Measurements from ENCODE around the gene FAM50B.

FAM50B gene

DNA sequence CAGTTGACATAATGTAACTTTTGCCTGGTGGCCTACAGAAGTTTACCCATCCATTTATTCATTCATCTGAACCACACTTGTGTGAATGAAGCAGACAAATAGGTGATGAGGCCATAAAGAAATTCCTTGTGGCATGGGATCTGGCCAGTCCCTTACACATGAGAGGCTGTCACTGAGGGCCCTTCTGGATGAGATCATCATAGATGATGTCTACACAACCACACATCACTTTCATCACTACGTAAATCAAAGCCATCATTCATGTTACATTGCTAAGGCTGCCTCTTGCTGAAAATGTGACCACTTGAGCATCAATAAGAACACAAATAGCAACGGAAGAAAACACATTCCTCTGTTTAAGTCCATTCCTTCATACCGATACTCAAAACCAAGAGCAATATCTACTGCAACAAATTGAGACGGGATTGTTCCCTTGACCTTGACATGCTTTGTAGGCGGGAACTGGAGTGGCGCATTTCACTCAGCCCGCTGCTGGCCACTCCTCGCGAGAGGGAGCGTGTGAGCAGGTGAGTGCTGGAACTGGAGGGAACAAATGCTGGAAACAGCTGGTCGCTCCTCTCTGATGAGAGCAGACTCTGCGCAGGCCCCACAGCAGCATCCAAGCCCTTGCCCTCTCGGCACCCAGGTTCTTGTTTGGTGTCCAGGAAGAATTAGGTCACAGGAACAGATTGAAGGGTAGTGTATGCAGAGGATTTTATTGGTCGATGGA lies 49.3 kb downstream of the FAM50B start:
- TF ChIP-seq, protein P1, sequence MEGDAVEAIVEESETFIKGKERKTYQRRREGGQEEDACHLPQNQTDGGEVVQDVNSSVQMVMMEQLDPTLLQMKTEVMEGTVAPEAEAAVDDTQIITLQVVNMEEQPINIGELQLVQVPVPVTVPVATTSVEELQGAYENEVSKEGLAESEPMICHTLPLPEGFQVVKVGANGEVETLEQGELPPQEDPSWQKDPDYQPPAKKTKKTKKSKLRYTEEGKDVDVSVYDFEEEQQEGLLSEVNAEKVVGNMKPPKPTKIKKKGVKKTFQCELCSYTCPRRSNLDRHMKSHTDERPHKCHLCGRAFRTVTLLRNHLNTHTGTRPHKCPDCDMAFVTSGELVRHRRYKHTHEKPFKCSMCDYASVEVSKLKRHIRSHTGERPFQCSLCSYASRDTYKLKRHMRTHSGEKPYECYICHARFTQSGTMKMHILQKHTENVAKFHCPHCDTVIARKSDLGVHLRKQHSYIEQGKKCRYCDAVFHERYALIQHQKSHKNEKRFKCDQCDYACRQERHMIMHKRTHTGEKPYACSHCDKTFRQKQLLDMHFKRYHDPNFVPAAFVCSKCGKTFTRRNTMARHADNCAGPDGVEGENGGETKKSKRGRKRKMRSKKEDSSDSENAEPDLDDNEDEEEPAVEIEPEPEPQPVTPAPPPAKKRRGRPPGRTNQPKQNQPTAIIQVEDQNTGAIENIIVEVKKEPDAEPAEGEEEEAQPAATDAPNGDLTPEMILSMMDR (IDR thresholded peaks at IDR 0.05; ENCODE audit: low read depth, low read length): no peak
- in situ Hi-C loops (cut with HindIII; ENCODE audit: low sequenced_read_pairs): no loop called here
- DNase-seq (ENCODE audit: low read depth, low spot score): no peak
- no peak overlapping the region for H3K4me3 ChIP-seq (ENCODE audit: low read depth, low read length)

- H3K4me3 ChIP-seq (ENCODE audit: low read depth, low read length): no peak overlapping the region
- no peak for DNase-seq (ENCODE audit: low read depth, low spot score)
- TF ChIP-seq, protein P1 (IDR thresholded peaks at IDR 0.05; ENCODE audit: low read depth, low read length): no peak
- in situ Hi-C loops (cut with HindIII; ENCODE audit: low sequenced_read_pairs): no loop called here
These were observed 49.9 kb downstream of the FAM50B start for GRCh38 chr6:3899061-3899460.

DNA sequence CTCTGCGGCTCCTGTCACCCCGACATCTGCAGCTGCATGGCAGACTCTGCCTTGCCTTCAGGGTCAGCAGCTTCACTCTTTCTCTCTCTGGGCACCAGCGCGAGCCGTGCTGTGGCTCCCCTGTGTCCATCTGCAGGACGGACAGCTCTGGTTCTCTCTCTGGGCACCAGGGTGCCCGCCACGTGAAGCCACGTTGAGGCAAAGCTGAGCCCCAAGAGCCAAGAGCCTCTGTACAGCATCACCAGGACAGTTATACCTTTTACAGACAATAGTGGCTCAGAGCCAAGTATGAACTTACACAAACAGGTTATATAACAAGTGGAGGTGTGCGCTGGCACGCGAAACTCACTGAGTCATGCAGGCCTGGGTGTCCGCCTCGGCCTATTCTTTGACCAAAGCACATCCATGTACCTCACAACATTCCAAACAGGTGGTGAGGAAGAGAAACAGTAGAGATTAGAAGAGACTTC lies 50.8 kb downstream of the FAM50B start:
- TF ChIP-seq, protein P1 (IDR thresholded peaks at IDR 0.05; ENCODE audit: low read depth, low read length): no peak
- no peak for DNase-seq (ENCODE audit: low read depth, low spot score)
- in situ Hi-C loops (cut with HindIII; ENCODE audit: low sequenced_read_pairs): no loop called here
- H3K4me3 ChIP-seq (ENCODE audit: low read depth, low read length): no peak overlapping the region

All from astrocyte of the spinal cord (primary cell).